Gastrocnemius medialis (tissue), 4 donors: ENCODE data around the gene IL1RAP.

Experiments
- CTCF ChIP-seq, 5 experiments: fragments of 450-650 bp in 3 of 5; fragments of 200-600 bp in 2 of 5; sonication (generic) in 2 of 5; IDR thresholded peaks in 4 of 5; conservative IDR thresholded peaks in 1 of 5; 1 replicate in 4 of 5; 2 replicates in 1 of 5; pipeline ENCODE4 v1.5.1; 2016 to 2019; ENCODE audit warnings: antibody characterized with exemption in 5 of 5, mild to moderate bottlenecking in 3 of 5, moderate library complexity in 3 of 5
- POLR2A ChIP-seq, 2 donors: fragments of 450-650 bp; IDR thresholded peaks; one replicate each; pipeline ENCODE4 v1.6.1; 2017; ENCODE audit warnings: antibody characterized with exemption in 2 of 2, mild to moderate bottlenecking in 2 of 2, moderate library complexity in 2 of 2

- TF ChIP-seq CTCF (IDR thresholded peaks at IDR 0.05 in 4 of 5, conservative IDR thresholded peaks at IDR 0.05 in 1 of 5) = no peak
- no peak for TF ChIP-seq POLR2A (IDR thresholded peaks at IDR 0.05)
These were observed 117.4 kb downstream of the IL1RAP start for GRCh38 chr3:190631295-190631694.
